Measurements from ENCODE around the gene KRTAP9-7.
"Not testable (repeated sequence)": the region's sequence is repeated elsewhere in the genome, so short reads cannot be mapped to it uniquely, and the experiment has no call there.

The KRTAP9-7 gene

GRCh38 chr17:41275648-41276190, at the start of gene KRTAP9-7:
KRTAP9-7 (plus strand) TSS chr17:41275698; CDS start chr17:41275698, 0 bp downstream.
- not testable (repeated sequence) for H3K9me3 ChIP-seq (ENCODE audit: control insufficient read depth, insufficient read depth, low read length); H3K9ac ChIP-seq (ENCODE audit: low read depth, low read length); H3K4me1 ChIP-seq (ENCODE audit: insufficient read depth, low read length); H3K36me3 ChIP-seq (ENCODE audit: insufficient read depth, low read length)

GRCh38 chr17:41226051-41226450, 49.4 kb upstream of the KRTAP9-7 start:
- no peak overlapping the region for H3K9ac ChIP-seq (ENCODE audit: low read depth, low read length)
- no peaks in the 10 kb centered on the region for H3K9me3 ChIP-seq (ENCODE audit: control insufficient read depth, insufficient read depth, low read length)
- H3K36me3 ChIP-seq (ENCODE audit: insufficient read depth, low read length), result no peaks in the 10 kb centered on the region
- H3K4me1 ChIP-seq (ENCODE audit: insufficient read depth, low read length), result no peaks in the 10 kb centered on the region

- H3K4me1 ChIP-seq (ENCODE audit: insufficient read depth, low read length); H3K9ac ChIP-seq (ENCODE audit: low read depth, low read length); H3K36me3 ChIP-seq (ENCODE audit: insufficient read depth, low read length); H3K9me3 ChIP-seq (ENCODE audit: control insufficient read depth, insufficient read depth, low read length): not testable (repeated sequence)
Measured at GRCh38 chr17:41226598-41227095, 48.9 kb upstream of the KRTAP9-7 start, which contains the start of gene KRTAP9-2. KRTAP9-2 (plus strand) TSS chr17:41226648; CDS start chr17:41226655, 7 bp downstream.

- no peak overlapping the region for H3K9ac ChIP-seq (ENCODE audit: low read depth, low read length)
- no peaks in the 10 kb centered on the region for H3K36me3 ChIP-seq (ENCODE audit: insufficient read depth, low read length)
- no peaks in the 10 kb centered on the region for H3K4me1 ChIP-seq (ENCODE audit: insufficient read depth, low read length)
- no peaks in the 10 kb centered on the region for H3K9me3 ChIP-seq (ENCODE audit: control insufficient read depth, insufficient read depth, low read length)
Measured at GRCh38 chr17:41230094-41230493, 45.4 kb upstream of the KRTAP9-7 start.

GRCh38 chr17:41231731-41232130, 43.8 kb upstream of the KRTAP9-7 start:
- Histone ChIP-seq H3K9ac (ENCODE audit: low read depth, low read length) (no peak overlapping the region), H3K9me3 (ENCODE audit: control insufficient read depth, insufficient read depth, low read length) (no peaks in the 10 kb centered on the region), H3K4me1 (ENCODE audit: insufficient read depth, low read length) (no peaks in the 10 kb centered on the region), H3K36me3 (ENCODE audit: insufficient read depth, low read length) (no peaks in the 10 kb centered on the region)

GRCh38 chr17:41232399-41233105, 42.9 kb upstream of the KRTAP9-7 start, which contains the start of gene KRTAP9-3:
KRTAP9-3 (plus strand) TSS chr17:41232449; CDS start chr17:41232502, 53 bp downstream.
- not testable (repeated sequence) for H3K4me1 ChIP-seq (ENCODE audit: insufficient read depth, low read length); H3K9ac ChIP-seq (ENCODE audit: low read depth, low read length); H3K9me3 ChIP-seq (ENCODE audit: control insufficient read depth, insufficient read depth, low read length); H3K36me3 ChIP-seq (ENCODE audit: insufficient read depth, low read length)

- not testable (repeated sequence) for H3K36me3 ChIP-seq (ENCODE audit: insufficient read depth, low read length); H3K4me1 ChIP-seq (ENCODE audit: insufficient read depth, low read length); H3K9me3 ChIP-seq (ENCODE audit: control insufficient read depth, insufficient read depth, low read length); H3K9ac ChIP-seq (ENCODE audit: low read depth, low read length)
Measured at GRCh38 chr17:41237116-41237515, 38.4 kb upstream of the KRTAP9-7 start.

- H3K9ac ChIP-seq (ENCODE audit: low read depth, low read length); H3K4me1 ChIP-seq (ENCODE audit: insufficient read depth, low read length); H3K9me3 ChIP-seq (ENCODE audit: control insufficient read depth, insufficient read depth, low read length); H3K36me3 ChIP-seq (ENCODE audit: insufficient read depth, low read length): not testable (repeated sequence)
Measured at GRCh38 chr17:41237949-41238437, 37.5 kb upstream of the KRTAP9-7 start, which contains the start of gene KRTAP9-8. KRTAP9-8 (plus strand) TSS chr17:41237999; CDS start chr17:41238052, 53 bp downstream.

GRCh38 chr17:41246995-41247787, 28.3 kb upstream of the KRTAP9-7 start:
- not testable (repeated sequence) for H3K9me3 ChIP-seq (ENCODE audit: control insufficient read depth, insufficient read depth, low read length); H3K9ac ChIP-seq (ENCODE audit: low read depth, low read length); H3K4me1 ChIP-seq (ENCODE audit: insufficient read depth, low read length); H3K36me3 ChIP-seq (ENCODE audit: insufficient read depth, low read length)

- H3K9ac ChIP-seq (ENCODE audit: low read depth, low read length); H3K36me3 ChIP-seq (ENCODE audit: insufficient read depth, low read length); H3K9me3 ChIP-seq (ENCODE audit: control insufficient read depth, insufficient read depth, low read length); H3K4me1 ChIP-seq (ENCODE audit: insufficient read depth, low read length): not testable (repeated sequence)
Measured at GRCh38 chr17:41249637-41250240, 25.8 kb upstream of the KRTAP9-7 start, which contains the start of gene KRTAP9-4. KRTAP9-4 (plus strand) TSS chr17:41249687; CDS start chr17:41249721, 34 bp downstream.

- Histone ChIP-seq H3K4me1 (ENCODE audit: insufficient read depth, low read length) (no peaks in the 10 kb centered on the region), H3K9ac (ENCODE audit: low read depth, low read length) (no peak overlapping the region), H3K9me3 (ENCODE audit: control insufficient read depth, insufficient read depth, low read length) (no peaks in the 10 kb centered on the region), H3K36me3 (ENCODE audit: insufficient read depth, low read length) (no peaks in the 10 kb centered on the region)
Measured at GRCh38 chr17:41251261-41251660, 24.2 kb upstream of the KRTAP9-7 start.

- no peak overlapping the region for H3K9ac ChIP-seq (ENCODE audit: low read depth, low read length)
- H3K9me3 ChIP-seq (ENCODE audit: control insufficient read depth, insufficient read depth, low read length), result no peaks in the 10 kb centered on the region
- no peaks in the 10 kb centered on the region for H3K4me1 ChIP-seq (ENCODE audit: insufficient read depth, low read length)
- H3K36me3 ChIP-seq (ENCODE audit: insufficient read depth, low read length), result no peaks in the 10 kb centered on the region
Measured at GRCh38 chr17:41254861-41255260, 20.6 kb upstream of the KRTAP9-7 start.

GRCh38 chr17:41255381-41256290, 19.9 kb upstream of the KRTAP9-7 start, which contains the start of gene KRTAP9-9:
KRTAP9-9 (plus strand) TSS chr17:41255384.
- H3K4me1 ChIP-seq (ENCODE audit: insufficient read depth, low read length), result not testable (repeated sequence)

More at GRCh38 chr17:41255381-41256290, 19.9 kb upstream of the KRTAP9-7 start, which contains the start of gene KRTAP9-9:
- H3K9ac ChIP-seq (ENCODE audit: low read depth, low read length); H3K36me3 ChIP-seq (ENCODE audit: insufficient read depth, low read length); H3K9me3 ChIP-seq (ENCODE audit: control insufficient read depth, insufficient read depth, low read length): not testable (repeated sequence)

Measured in ES-I3 (cell line).